Psoas muscle (tissue), 8 donors: ENCODE data around the gene TMTC2. TPM values are rescaled to one million over a fixed set of nuclear protein-coding genes. Genes with fewer than 3 reads are reported as not detected.

Source experiments
- ATAC-seq, 4 donors: fragments of 200-7000 bp; cut with Tn5 transposase; one replicate each; pipeline ENCODE4 v1.9.1; 2020; ENCODE audit warnings: moderate library complexity in 3 of 4, mild to moderate bottlenecking in 2 of 4
- DNase-seq, 2 donors: peaks; one replicate each; pipeline ENCODE4 v3.0.0-alpha.2; 2020
- H3K27ac ChIP-seq: fragments of 200-600 bp; one replicate; pipeline ENCODE4 v1.8.0; 2022
- H3K27me3 ChIP-seq, 3 donors: fragments of 200-600 bp in 1 of 3; one replicate each; pipeline versions ENCODE4 v1.6.1 to v1.8.0; 2013 to 2022; ENCODE audit warnings: low read length in 2 of 3, mild to moderate bottlenecking in 2 of 3, moderate library complexity in 1 of 3; ENCODE audit not compliant: insufficient read depth in 3 of 3
- H3K36me3 ChIP-seq, 2 donors: fragments of 200-600 bp in 1 of 2; one replicate each; pipeline versions ENCODE4 v1.6.1 to v1.8.0; 2013 to 2022; ENCODE audit warnings: low read depth in 1 of 2, mild to moderate bottlenecking in 1 of 2, moderate library complexity in 1 of 2; ENCODE audit not compliant: insufficient read depth in 1 of 2
- H3K4me1 ChIP-seq: fragments of 200-600 bp; one replicate; pipeline ENCODE4 v1.8.0; 2022
- H3K4me3 ChIP-seq: fragments of 200-600 bp; one replicate; pipeline ENCODE4 v1.8.0; 2022; ENCODE audit warnings: mild to moderate bottlenecking
- H3K9me3 ChIP-seq: fragments of 200-600 bp; one replicate; pipeline ENCODE4 v1.8.0; 2022
- CTCF ChIP-seq: fragments of 200-600 bp; IDR thresholded peaks from one replicate; pipeline ENCODE4 v1.8.0; 2022; ENCODE audit warnings: antibody characterized with exemption
- WGBS, 3 donors: extraction: QIAGEN DNeasy Blood & Tissue Kit; methylation state at CpG; one replicate each; pipeline versions ENCODE4 v1.1.6 to v1.1.7; 2013; 5-methylcytosine and 5-hydroxymethylcytosine counted together
- intact Hi-C, 2 donors: fragments of 100-400 bp; cut with DNase I; formaldehyde crosslinking; loops; one replicate each; pipeline versions ENCODE4 v1.11.0 to v1.14.2; 2022
- polyA plus RNA-seq, 3 donors: library from polyadenylated mRNA; stranded (reverse); fragments of 200-250 nt; gene quantifications; one replicate each; pipeline ENCODE4 v1.2.3, GENCODE V29; 2013
- total RNA-seq, 4 donors: library from RNA; stranded (reverse); fragmentation: NEBNext Ultra II Directional in 2 of 4; extraction: Animal tissue kit (Norgen Biotek cat#: 25700) in 2 of 4; gene quantifications; one replicate each; pipeline versions ENCODE4 v1.2.1 to v1.2.4, GENCODE V29; 2021 to 2023
- donor health status: healthy with polysubstance abuse.
- donor health status: DM: no; HTN: no; CAD: no; lungs with moderate emphysema.
- donor health status: Bipolar disorder and iron deficiency.
- donor health status: healthy.
- donor health status: DM: yes; HTN: yes; CAD: no.
- donor health status: DM: no; HTN: no; CAD: no.
- donor health status: DM: no; HTN: no; CAD: no.
- donor health status: DM: yes; HTN: yes; CAD: no.

TMTC2 gene
- total and polyA plus RNA-seq, 7 donors: 0.85 to 2.7 (median 1.8) TPM

GRCh38 chr12:83132360-83132759, 445.7 kb downstream of the TMTC2 start:
- H3K27ac ChIP-seq: no peak overlapping the region
- no peaks in the 10 kb centered on the region for H3K9me3 ChIP-seq
- 87 to 89% (median 87%) methylated on average over 2 of the region's 2 CpGs for WGBS, 3 donors
- H3K36me3 ChIP-seq: no peaks in the 10 kb centered on the region
- intact Hi-C loops: no loop called here
- no peaks in the 10 kb centered on the region for H3K4me1 ChIP-seq
- no peaks in the 10 kb centered on the region for H3K27me3 ChIP-seq
- DNase-seq: no peak
- no peak for ATAC-seq
- no peak for TF ChIP-seq CTCF
- no peak overlapping the region for H3K4me3 ChIP-seq

GRCh38 chr12:83136411-83136810, 449.7 kb downstream of the TMTC2 start:
- Histone ChIP-seq H3K9me3 (no peaks in the 10 kb centered on the region), H3K36me3 (no peaks in the 10 kb centered on the region), H3K4me1 (no peaks in the 10 kb centered on the region), H3K27ac (no peak overlapping the region), H3K4me3 (no peak overlapping the region), H3K27me3 (no peaks in the 10 kb centered on the region)
- WGBS, 3 donors: 33 to 48% (median 40%) methylated on average over 1 of the region's 1 CpG
- ATAC-seq: no peak
- intact Hi-C loops: no loop called here
- DNase-seq: no peak
- TF ChIP-seq CTCF: no peak

- Histone ChIP-seq H3K4me1 (no peaks in the 10 kb centered on the region), H3K9me3 (no peaks in the 10 kb centered on the region), H3K36me3 (no peaks in the 10 kb centered on the region), H3K4me3 (no peak overlapping the region), H3K27ac (no peak overlapping the region), H3K27me3 (no peaks in the 10 kb centered on the region)
- WGBS, 3 donors: 93 to 98% (median 95%) methylated on average over 17 to 18 of the region's 18 CpGs
- ATAC-seq: no peak
- no peak for DNase-seq
- intact Hi-C loops: no loop called here
- no peak for TF ChIP-seq CTCF
Measured at GRCh38 chr12:83140135-83140534, 453.4 kb downstream of the TMTC2 start.

GRCh38 chr12:83141460-83141994, 454.8 kb downstream of the TMTC2 start:
- H3K4me3 ChIP-seq: no peak overlapping the region
- no peaks in the 10 kb centered on the region for H3K27me3 ChIP-seq
- 84 to 86% (median 86%) methylated on average over 5 of the region's 5 CpGs for WGBS, 3 donors
- no peaks in the 10 kb centered on the region for H3K4me1 ChIP-seq
- H3K27ac ChIP-seq: no peak overlapping the region
- intact Hi-C loops: no loop called here
- no peak for DNase-seq
- H3K9me3 ChIP-seq: no peaks in the 10 kb centered on the region
- ATAC-seq: no peak
- no peaks in the 10 kb centered on the region for H3K36me3 ChIP-seq
- no peak for TF ChIP-seq CTCF

GRCh38 chr12:83142914-83143313, 456.2 kb downstream of the TMTC2 start:
- H3K4me3 ChIP-seq: no peak overlapping the region
- no peak overlapping the region for H3K27ac ChIP-seq
- WGBS, 3 donors: 78 to 93% (median 89%) methylated on average over 6 of the region's 6 CpGs
- no peaks in the 10 kb centered on the region for H3K27me3 ChIP-seq
- intact Hi-C loops: no loop called here
- no peaks in the 10 kb centered on the region for H3K36me3 ChIP-seq
- no peak for TF ChIP-seq CTCF
- H3K4me1 ChIP-seq: no peaks in the 10 kb centered on the region
- DNase-seq (no peak), ATAC-seq (no peak)
- no peaks in the 10 kb centered on the region for H3K9me3 ChIP-seq
